NCI-H2196 treated with DMSO at 0.1 percent for 48 hours (cell line): Measurements from ENCODE around the gene THRB.

ENCODE experiments used
- DNase-seq: peaks from one replicate; lab custom pipeline; 2025; ENCODE audit not compliant: unreplicated experiment; lab: John Stamatoyannopoulos, UW

Gene THRB

GRCh38 chr3:24355806-24356205, 138.8 kb downstream of the THRB start:
- DNase-seq: no peak

- DNase-seq: no peak
Observed at GRCh38 chr3:24354230-24354629, 140.4 kb downstream of the THRB start.

GRCh38 chr3:24352893-24353553, 141.6 kb downstream of the THRB start:
- no peak for DNase-seq

GRCh38 chr3:24351779-24352469, 142.7 kb downstream of the THRB start:
- no peak for DNase-seq

DNA sequence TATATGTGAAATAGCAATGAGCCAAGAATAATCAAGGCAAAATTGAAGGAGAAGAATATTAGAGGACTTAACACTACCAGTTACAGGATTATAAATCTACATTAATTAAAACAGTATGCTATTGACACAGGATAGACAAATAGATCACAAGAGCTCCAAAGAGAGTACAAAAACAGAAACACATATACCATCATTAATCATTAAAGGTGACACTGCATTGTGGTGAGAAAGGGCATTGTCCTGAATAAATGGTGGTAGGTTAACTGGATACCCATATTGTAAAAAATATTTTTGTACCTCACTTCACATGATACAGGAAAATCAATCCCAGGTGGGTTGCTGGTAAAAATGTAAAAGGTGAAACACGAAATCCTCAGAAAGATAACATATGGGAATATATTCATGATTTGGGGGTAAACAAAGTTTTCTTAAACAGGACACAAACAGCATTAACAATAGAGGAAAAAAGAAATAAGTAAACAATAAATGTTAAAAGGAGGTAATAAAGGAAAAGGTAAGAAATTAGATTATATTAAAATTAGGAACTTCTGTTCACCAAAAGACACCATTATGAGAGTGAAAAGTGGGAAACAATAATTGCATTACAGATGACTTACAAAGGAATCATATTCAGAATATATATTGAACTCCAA, 145.2 kb downstream of the THRB start:
- no peak for DNase-seq

- DNase-seq: no peak
Observed at GRCh38 chr3:24348348-24348747, 146.3 kb downstream of the THRB start.

- no peak for DNase-seq
Observed at GRCh38 chr3:24344784-24345439, 149.7 kb downstream of the THRB start.

GRCh38 chr3:24343084-24343783, 151.4 kb downstream of the THRB start:
- no peak for DNase-seq

DNA sequence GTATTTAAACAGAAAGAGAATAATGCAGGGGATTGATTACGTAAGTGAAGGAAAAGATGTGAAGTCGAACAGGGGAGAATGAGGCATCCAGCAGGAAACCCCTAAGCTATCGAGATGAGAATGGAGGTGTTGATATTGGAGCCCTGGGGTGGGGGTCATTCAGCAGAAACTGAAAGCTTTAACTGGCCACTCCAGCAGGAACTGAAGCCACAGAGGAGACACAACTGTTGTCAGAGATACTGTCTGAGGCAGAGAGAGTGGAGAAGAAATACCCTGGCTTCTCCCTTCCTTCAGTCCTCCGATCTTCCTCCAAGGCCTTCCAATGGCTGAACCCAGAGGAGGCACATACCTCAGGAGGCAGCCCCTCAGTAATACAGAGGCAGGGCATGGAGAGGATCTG, 152.4 kb downstream of the THRB start:
- no peak for DNase-seq

GRCh38 chr3:24341668-24342067, 153.0 kb downstream of the THRB start:
- no peak for DNase-seq

DNA sequence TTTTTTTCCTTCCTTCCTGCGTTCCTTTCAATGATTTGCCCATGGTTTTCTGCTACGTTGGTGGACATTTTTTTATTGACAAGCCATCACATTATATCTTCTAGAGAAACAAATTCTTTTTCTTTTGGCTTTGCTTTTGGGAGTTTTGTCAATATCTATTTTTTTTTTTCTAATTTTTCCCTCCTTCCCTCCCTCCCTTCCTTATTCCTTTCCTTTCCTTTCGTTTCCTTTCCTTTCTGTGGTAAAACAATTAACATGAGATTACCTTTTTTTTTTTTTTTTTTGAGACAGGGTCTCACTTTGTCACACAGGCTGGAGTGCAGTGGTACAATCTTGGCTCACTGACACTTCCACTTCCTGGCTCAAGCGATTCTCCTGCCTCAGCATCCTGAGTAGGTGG, 153.7 kb downstream of the THRB start:
- DNase-seq: no peak

- DNase-seq: no peak
Observed at GRCh38 chr3:24340161-24340560, 154.5 kb downstream of the THRB start.

- no peak for DNase-seq
Observed at GRCh38 chr3:24339266-24339825, 155.3 kb downstream of the THRB start.

- DNase-seq: no peak
Observed at GRCh38 chr3:24338409-24339130, 156.1 kb downstream of the THRB start.

GRCh38 chr3:24336101-24336500, 158.5 kb downstream of the THRB start:
- DNase-seq: no peak

DNA sequence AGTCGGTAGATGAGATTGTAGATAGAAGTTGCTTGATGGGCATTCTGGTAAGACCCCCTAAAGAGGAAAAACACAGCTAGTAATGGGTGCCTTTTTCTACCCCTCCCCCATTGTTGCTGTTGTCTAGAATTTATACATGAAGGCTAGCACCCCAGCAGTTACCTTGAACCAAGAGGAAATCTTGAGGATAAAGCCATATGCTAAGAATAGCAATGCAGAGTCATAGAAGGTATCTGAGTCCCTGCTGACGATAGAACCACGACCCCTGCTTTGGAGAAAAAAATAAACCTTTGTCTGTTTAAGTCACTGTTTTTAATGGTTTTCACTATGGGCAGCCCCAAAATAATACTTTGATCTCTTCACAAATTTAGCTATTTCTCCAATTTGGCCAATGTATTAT, 162.6 kb downstream of the THRB start:
- no peak for DNase-seq

DNA sequence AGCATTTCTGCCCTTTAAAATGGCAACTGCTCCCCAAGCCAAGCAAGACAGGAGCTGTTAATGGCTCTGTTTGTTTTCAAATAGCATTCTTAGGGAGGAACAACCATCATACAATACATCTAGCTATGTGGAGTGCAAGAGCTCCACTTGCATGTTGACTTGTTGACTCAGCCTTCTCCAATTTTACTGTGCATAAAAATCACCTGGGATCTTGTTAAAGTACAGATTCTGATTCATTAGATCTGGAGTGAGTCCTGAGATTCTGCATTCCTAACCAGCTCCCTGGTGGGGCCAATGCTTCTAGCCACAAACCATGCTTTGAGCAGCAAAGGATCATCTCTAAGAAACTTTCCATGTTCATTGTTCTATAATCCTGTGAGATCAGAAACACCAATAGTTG, 171.4 kb downstream of the THRB start:
- no peak for DNase-seq

DNA sequence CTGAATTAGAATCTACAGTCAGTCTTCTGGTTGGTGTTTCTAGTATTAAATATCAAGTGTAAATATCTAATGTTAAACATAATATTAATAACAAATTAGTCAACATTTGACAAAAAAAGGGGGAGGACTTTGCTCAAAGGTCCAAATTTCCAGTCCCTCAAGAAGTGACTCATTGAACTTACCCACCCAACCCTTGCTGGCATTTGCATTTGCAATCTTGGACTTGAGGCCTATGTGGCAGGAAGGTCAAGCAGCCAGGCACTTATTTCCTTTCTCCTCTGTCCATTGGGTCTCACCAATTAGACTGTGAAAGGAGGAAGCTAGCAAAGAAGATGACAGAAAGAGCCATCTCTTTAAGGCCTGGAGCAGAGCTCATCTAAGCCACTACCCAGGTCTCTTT, 174.0 kb downstream of the THRB start:
- no peak for DNase-seq

DNA sequence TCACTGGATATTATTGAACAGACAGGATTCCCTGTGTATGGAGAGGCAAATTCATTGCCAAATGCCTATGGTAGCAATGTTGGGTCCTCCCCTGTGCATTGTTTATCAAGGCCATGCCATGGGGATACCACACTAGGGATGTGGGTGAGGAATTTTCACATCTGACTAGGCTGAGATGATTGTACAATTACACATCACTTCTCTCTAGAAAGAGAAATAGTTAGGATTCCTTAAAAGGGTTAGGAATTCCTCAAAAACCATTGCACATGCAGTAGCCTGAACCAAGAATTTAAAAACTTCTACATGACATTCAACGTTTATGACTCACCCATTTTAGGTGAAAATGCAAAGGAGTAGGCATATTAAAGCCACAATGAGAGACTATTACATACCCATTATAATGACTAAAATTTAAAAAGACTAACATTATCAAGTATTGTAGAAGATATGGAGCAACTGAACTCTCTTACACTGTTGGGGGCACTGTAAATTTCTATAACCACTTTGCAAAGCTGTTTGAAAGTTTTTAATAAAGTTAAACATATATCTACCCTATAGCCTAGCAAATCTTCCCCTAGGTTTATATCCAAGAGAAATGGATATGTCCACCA, 175.9 kb downstream of the THRB start:
- no peak for DNase-seq

DNA sequence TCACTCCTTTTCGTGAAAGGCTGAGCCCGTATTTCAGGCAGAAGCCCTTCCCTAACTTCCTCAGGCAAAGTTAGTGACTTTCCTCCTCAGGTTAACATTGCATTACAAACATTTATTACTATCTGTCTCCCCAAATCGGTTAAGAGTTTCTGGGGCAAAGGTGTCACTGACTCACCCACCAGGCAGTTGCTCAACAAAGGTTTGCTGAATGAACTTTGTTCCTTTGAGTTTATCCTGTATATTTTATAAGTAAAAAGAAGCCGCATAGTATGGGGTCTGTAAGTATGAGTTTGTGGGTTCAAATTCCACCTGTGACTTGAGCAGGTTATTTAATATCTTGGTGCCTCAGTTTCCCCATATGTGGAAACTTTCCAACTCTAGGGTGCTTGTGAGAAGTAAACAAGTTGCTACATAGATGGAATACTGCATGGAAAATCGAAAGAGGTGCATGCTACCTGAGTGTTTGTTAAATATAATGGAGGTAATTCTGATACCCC, 177.7 kb downstream of the THRB start:
- DNase-seq: no peak
